HG03159 (cell line): ENCODE results near the gene MTMR6.

Experiments
- ATAC-seq: cut with Tn5 transposase; IDR thresholded peaks from one replicate; pipeline ENCODE4 v1.9.1; 2021; ENCODE audit warnings: mild to moderate bottlenecking, moderate library complexity; ENCODE audit not compliant: unreplicated experiment

Gene MTMR6

DNA sequence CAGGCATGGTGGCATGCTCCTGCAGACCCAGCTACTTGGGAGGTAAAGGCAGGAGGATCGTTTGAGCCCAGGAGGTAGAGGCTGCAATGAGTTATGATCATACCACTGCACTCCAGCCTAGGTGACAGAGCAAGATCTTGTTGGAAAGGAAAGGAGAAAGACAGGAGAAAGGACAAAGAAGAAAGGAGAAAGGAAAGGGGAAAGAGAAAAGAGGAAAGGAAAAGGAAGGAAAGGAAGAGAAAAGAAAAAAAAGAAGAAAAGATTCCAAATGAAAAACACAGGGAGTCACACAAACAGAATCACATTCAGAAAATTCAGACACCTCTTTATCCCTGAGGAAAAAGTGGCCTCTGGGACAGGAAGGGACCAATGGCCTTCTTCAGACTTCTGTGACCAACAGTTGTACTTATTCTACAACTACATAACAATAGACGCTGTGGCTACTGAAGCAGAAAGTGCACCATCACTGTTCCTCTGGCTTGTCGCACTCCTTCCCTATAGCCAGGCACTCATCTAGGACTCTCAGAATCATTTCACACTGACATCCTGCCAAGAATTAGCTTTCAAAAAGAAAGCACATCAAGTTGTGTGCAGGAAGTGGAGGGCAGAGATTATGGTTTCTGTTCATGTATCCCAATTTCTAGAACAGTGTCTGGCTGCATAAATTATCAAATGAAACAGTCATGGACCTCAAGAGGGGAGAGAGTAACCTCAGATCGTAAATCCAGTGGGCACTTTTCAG is 5.9 kb downstream of the MTMR6 start:
- peak; percentile 66 for ATAC-seq

DNA sequence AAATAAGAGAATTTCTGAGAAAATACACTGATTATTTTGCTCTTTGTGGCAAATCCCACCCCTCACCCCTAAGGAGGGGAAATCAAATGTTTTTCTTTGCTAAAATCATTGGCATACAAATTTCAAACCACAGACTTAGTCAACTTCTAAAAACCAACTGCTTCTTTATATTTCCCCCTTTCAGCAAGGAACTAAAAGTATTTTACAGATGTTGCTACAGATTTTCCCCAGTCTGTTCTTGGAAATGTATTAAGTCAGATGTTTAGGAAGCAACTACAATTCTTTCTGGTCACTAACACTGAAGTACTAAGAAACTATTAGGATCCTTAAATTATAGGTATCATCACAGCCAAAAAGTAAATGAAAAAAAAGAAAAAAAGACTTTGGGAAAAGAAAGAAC is 6.9 kb downstream of the MTMR6 start:
- ATAC-seq, result no peak

DNA sequence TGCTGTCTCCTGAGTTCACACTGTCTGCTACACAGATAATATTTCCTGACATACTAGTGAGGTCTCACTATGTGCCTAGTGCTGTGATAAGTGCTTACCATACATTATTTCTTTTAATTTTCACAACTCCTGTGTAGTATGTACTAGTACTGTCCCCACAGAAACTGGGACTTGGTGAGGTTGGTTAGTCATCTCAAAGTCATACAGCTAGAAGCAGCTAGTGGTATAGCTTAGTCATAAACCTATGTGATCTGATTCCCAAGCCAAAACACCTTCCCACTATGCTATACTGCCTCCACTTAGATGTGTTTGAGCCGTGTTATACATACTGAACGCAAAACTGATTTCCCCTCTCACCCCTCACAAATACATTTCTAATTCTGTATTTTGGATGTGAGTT is 10.5 kb downstream of the MTMR6 start:
- no peak for ATAC-seq

DNA sequence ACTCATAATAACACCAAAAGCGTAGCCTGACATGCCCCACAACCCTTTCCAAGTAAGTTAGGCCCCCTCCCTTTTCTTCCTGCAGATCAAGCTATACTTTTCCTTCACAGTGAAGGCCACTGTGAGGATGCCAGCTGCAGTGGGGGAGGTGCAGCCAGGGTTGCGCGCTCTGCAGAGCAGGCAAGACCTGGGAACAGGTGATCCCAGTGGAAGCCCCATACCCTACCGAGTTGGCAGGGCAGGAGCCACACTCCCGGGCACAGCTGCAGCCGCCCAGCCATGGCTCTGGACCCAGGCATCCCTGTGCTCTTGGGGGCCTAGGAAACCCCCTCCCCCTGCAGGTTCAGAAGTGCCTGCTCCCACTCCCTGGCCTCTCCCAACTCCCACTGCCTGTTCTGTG is 18.7 kb downstream of the MTMR6 start:
- no peak for ATAC-seq

DNA sequence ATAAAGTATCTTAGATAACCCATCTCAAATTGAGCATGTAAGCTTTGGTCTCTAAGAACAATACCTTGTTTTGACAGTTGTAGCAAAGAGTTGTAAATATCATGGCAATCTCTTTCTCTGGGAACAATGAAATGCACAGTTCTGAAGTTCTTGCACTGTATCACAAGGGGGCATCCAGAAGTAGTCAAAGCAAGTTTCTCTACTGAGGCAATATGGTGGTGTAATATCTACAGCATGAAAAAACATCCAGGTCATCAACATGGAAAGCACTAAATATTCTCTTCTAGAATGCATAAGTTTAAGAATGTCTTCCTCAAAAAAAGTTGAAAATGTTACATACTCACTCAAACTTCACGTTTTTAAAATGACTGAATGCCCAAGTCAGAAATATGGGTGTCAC is 19.6 kb downstream of the MTMR6 start:
- ATAC-seq, result no peak

DNA sequence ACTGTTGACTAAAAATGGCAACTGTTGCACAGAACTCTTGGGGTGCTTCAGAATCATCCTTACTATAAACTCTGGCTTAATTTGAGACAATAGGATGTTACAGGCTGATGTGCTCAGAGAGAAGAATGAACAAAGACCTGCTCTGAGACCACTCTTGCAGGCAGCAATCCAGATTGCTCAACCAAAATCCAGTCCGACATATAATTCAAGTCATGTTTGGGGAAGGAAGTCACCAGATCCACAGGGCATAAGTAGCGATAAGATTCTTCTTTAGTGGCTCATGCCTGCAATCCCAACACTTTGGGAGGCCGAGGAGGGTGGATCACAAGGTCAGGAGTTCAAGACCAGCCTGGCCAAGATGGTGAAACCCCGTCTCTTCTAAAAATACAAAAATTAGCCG is 20.6 kb downstream of the MTMR6 start:
- no peak for ATAC-seq

DNA sequence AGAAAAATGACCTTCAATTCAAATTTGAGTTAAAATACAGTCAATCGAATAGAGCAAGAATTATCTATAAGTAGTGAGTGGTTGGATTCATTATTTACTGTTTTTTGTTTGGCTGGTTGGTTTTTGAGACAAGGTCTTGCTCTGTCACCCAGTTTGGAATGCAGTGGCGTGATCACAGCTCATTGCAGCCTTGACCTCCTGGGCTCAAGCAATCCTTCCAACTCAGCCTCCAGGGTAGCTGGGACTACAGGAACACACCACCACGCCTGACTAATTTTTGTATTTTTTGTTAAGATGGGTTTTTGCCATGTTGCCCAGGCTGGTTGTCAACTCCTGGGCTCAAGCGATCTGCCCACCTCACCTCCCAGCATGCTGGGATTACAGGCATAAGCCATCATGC is 25.0 kb downstream of the MTMR6 start:
- no peak for ATAC-seq

DNA sequence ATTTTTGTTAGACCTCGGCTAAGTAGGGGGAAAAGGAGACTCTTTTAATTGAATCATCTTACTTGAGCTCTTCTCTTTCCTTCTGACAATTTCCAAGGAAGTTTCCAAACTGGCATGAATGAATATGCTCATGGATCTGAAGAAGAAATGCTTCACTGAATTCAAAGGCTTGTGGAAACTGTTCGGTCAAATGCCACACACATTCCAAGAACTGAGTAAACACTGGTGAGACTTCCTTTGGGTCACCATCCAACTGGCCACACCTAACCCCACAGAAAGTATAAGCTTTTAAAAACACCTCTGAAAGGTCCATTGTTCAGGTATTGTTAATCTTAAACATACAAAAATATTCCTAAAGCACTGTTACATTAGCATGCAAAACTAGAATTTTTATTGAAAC is 33.6 kb downstream of the MTMR6 start:
- no peak for ATAC-seq

DNA sequence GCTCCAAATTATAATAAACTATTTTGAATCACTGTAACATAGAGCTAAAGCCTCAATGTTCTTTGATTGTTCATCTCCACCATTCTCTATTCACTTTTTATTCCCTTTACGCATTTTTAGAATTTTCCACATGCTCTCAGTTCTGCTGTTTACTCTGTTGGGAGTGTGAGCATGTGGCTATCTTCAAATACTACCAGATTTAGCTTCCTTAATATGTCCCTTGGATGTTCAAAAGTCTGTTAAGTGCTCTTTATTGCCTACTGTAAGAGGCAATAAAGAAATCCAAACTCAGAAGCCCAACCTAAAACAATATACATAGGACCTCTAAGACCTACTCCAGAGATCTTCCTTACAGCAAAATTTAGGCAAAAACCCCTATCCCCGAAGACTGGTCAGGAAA is 34.5 kb downstream of the MTMR6 start:
- ATAC-seq, result no peak

DNA sequence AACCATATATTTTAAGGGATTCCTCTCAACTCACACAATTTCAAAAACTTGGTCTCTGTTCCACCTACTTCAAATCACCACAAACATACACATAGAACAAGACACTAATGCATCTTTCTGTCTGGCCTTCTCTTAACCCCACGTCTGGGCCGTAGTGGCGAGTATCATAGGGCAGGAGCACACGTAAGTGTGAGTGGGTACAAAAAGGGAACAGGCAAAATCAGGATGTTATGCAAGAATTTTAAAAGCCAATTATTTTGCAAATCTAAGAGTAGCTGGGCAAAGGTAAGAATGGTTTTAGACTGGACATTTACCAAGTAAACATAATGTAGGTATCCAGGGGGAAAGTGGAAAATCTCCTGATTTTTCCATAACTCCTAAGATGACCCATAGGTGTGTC is 35.1 kb downstream of the MTMR6 start:
- ATAC-seq, result no peak

DNA sequence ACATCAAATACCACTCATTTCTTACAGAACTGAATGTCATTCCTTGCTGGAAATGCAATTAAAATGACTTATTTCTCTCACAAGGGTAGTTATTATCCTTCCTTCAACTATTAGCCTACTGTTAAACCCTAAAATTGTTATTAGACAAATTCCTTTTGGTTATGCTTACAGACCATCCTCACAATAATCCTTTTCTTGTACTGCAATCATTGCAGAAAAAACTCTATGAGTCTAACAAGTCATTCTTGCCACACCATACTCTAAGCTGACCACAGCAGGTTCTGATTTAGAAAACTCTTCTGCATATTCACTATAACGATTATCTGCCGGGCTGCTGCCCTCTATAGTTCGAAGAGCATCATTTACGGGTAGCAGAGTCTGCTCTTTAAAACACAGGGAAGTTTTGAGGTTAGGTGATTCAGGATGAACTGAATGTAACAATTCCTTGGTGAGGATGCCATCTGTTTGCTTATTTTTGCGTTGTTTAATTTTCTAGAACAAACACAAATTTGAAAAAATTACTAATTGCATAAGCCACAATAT is 38.2 kb downstream of the MTMR6 start:
- no peak for ATAC-seq

DNA sequence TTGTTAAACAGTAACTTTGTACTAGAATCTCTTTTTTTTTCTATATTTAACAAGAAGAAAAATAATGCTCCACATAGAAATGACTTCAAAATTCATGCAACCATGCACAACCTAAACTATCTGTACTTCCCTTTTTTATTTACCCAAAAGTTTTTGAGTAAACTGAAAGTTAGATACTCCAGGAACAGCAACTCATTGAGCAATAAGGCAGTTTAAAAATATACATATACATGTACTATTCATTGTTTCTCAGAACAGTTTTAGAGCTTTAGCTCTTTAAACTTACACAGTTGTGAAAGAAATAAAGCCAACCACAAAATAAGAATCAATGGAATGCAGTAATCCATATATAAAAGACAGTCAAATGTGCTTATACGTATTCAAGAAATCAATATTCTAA is 39.2 kb downstream of the MTMR6 start:
- ATAC-seq, result no peak

DNA sequence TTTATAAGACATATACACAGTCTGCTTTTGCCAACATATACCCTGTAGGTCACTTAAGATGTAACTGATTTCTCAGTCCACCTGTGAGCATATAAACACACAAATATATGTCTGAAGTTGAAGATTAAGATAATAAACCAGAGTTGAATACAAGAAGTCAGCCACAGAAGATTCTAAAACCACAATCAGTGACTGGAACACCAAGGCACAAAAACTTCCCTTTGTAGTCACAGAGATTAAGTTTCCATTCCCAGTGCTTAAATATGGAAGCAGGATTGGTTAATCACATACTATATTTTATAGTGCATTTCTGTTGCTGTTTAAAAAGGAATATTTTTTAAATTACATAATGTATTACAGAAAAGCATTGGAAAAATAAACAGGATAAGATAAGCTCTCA is 39.9 kb downstream of the MTMR6 start:
- no peak for ATAC-seq

DNA sequence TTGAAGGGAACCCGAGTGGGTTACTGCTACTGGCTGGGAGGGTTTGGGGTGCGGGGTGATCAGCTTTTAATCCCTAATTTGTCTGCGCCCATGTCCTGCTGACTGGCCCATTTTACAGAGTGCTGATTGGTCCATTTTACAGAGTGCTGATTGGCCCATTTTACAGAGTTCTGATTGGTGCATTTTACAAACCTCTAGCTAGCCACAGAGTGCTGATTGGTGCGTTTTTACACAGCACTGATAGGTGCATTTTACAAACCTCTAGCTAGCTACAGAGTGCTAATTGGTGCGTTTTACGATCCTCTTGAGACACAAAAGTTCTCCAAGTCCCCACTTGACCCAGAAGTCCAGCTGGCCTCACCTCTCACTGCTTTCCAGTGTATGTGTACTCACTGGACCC is 43.2 kb downstream of the MTMR6 start:
- no peak for ATAC-seq

DNA sequence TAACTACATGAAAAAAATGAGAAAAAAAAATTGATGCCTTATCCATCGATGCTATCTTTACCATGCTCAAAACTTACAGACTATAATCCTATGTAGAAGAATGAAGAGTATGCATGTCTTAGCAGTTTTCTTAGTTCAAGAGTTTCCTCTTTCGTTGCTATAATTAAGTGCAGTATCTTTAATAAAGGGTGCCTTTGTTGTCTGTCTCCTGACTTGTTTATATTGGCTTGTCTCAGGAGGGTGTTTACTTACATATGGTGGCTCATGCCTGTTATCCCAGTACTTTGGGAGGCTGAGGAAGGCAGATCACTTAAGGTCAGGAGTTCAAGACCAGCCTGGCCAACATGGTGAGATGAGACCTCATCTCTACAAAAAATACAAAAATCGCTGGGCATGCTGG is 44.3 kb downstream of the MTMR6 start:
- ATAC-seq, result no peak

DNA sequence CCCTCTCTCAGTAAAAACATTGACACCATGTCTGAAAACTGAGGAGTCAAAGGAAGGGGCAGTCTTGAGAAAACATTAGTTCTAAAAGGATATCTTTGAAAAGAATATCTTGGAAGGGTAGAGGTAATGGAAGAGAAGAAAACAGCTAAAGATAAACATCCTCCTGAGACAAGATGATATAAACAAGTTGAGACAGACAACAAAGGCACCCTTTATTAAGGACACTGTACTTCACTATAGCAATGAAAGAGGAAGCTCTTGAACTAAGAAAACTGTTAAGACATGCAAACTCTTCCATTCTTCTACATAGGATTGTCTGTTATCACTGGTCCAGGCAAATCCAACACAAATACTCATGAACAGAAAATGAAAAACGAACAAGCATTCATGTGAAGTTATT is 46.3 kb downstream of the MTMR6 start:
- ATAC-seq, result no peak

DNA sequence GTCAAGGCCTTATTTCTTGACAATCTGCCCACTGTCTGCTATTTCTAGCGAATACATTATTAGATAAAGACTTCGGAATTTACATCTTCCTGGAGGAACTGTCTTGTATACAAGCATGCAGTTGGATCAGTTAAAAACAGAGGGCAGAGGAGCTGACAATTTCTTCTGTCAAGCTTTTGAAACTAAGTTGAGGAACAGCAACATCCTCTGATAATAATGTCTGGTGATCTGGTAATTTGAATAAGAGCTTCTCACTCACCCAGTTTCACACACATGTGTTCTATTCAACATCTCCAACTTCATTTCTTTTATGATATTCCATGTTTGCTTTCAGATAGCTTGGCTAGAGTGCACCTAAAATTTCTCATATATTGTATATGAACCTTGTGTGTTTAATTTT is 50.2 kb downstream of the MTMR6 start:
- no peak for ATAC-seq

DNA sequence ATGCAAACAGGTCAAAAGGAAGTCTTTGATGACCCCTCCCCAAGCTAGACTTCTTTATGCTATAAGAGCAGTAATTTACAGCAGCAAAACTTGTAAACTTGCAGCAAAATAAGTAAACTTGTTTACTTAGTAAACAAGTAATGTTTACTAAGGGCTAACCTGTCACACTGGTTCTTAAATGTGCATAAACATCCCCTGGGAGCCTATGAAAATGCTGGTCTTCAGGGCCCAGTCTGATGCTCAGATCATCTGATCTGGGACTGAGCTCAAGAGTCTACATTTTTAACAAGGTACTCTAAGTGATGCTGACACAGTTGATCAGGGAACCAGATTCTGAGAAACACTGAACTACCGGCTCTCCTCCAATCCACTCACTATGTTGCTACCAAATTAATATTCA is 53.4 kb downstream of the MTMR6 start:
- ATAC-seq, result no peak

DNA sequence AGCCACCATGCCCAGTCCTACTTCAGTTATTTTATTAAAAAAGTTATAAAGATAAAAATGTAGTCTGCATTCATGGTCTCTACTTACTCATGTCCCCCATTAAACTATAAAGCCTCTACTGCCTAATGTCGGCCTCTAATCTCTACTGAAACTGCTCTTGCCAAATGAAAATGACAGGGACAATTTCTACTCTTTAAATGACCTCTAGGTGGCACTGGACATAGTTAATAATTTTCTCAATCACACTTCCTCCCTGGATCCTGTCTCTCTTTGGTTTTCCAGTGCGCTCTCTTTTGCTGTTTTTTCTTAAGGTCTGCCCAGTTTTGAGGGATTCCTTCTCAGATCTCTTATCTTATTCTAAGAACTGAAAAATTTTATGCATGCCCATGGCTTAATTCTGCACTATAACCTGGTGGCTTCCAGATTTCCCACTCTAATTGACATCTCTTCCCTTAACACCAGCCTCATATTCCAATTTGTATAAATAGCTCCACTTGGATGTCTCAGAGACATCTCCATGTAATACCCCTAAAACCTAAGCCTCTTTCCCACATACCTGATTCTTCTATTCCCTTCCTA is 54.3 kb downstream of the MTMR6 start:
- no peak for ATAC-seq

DNA sequence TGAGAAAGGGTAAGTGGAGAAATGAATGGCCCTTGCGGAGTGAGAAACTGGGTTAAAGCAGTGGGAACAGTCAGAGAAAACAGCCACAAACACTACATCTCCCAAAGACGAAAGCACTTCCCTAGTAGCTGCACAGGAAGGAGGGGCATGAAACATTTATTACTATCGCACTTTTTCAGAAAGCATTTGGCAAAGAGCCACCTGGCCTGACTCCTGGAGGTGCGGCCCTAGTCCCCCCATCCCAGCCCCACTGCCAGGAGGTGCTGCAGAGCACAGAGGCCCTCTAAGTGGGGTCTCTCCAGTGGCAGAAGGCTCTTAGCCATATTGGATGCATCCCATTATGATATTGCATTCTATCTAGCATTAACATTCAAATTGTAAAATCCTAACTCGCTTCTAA is 55.8 kb downstream of the MTMR6 start:
- no peak for ATAC-seq

DNA sequence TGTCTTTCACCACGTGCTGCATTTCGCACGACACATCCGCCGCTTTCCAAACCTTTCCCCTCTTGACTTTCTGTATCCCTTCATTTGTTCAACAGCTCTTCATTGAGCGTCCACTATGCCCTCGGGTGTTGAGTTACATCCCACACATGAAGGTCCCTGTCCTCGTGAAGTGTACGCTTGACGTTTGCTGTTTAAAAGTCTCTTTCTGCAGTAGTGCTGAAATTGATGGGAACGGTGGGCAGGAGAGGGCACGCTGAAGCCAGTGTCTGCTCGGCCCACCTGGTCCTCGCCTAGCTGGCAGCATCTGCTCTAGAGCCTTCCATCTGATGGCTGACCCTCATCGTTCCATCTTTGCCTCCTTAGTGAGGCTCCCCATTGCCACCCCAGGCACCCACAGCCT is 59.6 kb downstream of the MTMR6 start:
- ATAC-seq, result no peak

DNA sequence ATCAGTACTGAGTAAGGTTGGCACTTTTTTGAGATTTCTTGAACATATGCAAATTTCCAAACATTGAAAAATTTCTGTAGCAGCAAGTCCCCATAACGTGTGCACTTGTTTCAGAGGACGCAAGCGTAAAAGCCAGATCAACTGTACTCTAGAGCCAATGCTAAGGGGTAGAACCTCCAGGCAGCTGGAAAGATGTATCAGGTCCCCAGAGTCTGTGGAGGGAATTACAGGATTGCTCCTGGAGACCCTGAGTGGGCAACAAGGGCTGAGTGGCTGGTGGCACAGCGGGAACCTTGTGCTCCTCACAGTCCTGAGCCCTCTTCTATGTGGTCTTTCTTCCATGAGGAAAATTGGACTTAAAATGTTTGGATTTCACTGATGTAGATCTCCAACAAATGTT is 61.3 kb downstream of the MTMR6 start:
- ATAC-seq, result no peak

DNA sequence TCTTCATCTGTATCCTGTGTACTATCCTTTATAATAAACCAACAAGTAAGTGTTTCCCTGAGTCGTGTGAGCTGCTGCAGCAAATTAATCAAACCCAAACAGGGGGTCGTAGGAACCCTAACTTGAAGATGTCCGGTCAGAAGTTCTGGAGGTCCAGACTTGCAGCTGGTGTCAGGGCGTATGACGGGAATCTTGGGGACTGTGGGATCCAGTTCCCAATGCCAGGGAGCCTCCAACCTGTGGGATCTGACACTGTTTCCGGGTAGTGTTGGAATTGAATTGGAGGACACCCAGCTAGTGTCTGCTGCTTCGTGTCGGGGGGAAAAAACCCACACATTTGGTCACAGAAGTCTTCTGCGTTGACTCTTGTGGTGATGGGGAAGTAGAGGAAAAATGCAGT is 63.1 kb downstream of the MTMR6 start:
- ATAC-seq, result no peak
